Esophagus squamous epithelium (tissue), 5 donors: ENCODE measurements around the gene SERP2. TPM values are rescaled to one million over a fixed set of nuclear protein-coding genes. Genes with fewer than 3 reads are reported as not detected.

Experiments
- DNase-seq: peaks from one replicate; lab custom pipeline; 2025; lab: John Stamatoyannopoulos, UW
- H3K27ac ChIP-seq, 4 donors: fragments of 200-600 bp; sonication (generic); one replicate each; pipeline ENCODE4 v1.5.1; 2016 to 2019; ENCODE audit warnings: mild to moderate bottlenecking in 1 of 4
- H3K27me3 ChIP-seq, 4 donors: fragments of 200-600 bp; sonication (generic); 1 replicate in 3 of 4; 2 replicates in 1 of 4; pipeline versions ENCODE4 v1.5.1 to v1.6.0; 2017 to 2021; ENCODE audit warnings: antibody characterized with exemption in 1 of 4
- H3K36me3 ChIP-seq, 3 donors: fragments of 200-600 bp; sonication (generic); one replicate each; pipeline ENCODE4 v1.5.1; 2016 to 2019
- H3K4me1 ChIP-seq, 3 donors: fragments of 200-600 bp; sonication (generic); one replicate each; pipeline ENCODE4 v1.5.1; 2017 to 2019
- H3K4me3 ChIP-seq, 4 donors: fragments of 200-600 bp; sonication (generic); 1 replicate in 3 of 4; 2 replicates in 1 of 4; pipeline ENCODE4 v1.5.1; 2016 to 2019; ENCODE audit warnings: mild to moderate bottlenecking in 2 of 4, moderate library complexity in 1 of 4
- H3K9me3 ChIP-seq, 3 donors: fragments of 200-600 bp; sonication (generic); one replicate each; pipeline ENCODE4 v1.5.1; 2016 to 2019
- CTCF ChIP-seq, 6 experiments: fragments of 450-650 bp in 4 of 6; fragments of 200-600 bp in 2 of 6; sonication (generic) in 2 of 6; IDR thresholded peaks; one replicate each; pipeline ENCODE4 v1.5.1; 2016 to 2019; ENCODE audit warnings: antibody characterized with exemption in 6 of 6, mild to moderate bottlenecking in 4 of 6, moderate library complexity in 4 of 6
- POLR2A ChIP-seq, 4 donors: fragments of 450-650 bp; IDR thresholded peaks; one replicate each; pipeline ENCODE4 v1.6.1; 2017; ENCODE audit warnings: antibody characterized with exemption in 4 of 4, mild to moderate bottlenecking in 4 of 4, moderate library complexity in 3 of 4
- WGBS, 2 donors: methylation state at CpG; one replicate each; pipeline ENCODE4 v1.1.5; 2018; 5-methylcytosine and 5-hydroxymethylcytosine counted together
- intact Hi-C: fragments of 100-400 bp; cut with DNase I; formaldehyde crosslinking; loops from one replicate; pipeline ENCODE4 v1.15.0; 2022
- total RNA-seq, 4 donors: library from RNA; depleted of rRNA; stranded (reverse); fragments of >200 nt; gene quantifications; one replicate each; pipeline ENCODE4 v1.1.0, GENCODE V29; 2016
- donor health status: DM: yes; HTN: yes; CAD: no.

The SERP2 gene
- total RNA-seq, 4 donors from 2014 or later, result 0.35 to 3.6 (median 1.5) TPM

GRCh38 chr13:44364345-44365000, 9.2 kb upstream of the SERP2 start:
- WGBS, 2 donors, result 83 to 87% methylated on average over 6 of the region's 6 CpGs
- intact Hi-C loops, result no loop called here
- TF ChIP-seq CTCF (IDR thresholded peaks at IDR 0.05) (no peak), POLR2A (IDR thresholded peaks at IDR 0.05) (no peak)
- Histone ChIP-seq H3K9me3 (no peaks in the 10 kb centered on the region), H3K36me3 (no peaks in the 10 kb centered on the region), H3K4me3 (no peak overlapping the region), H3K27ac (peak overlapping the region in 1 of 4 donors; percentile 7), H3K27me3 (no peaks in the 10 kb centered on the region), H3K4me1 (peaks cover 0 to 7% (median 0%) of the 10 kb centered on the region in 3 donors)
- DNase-seq, result no peak

- Histone ChIP-seq H3K27me3 (no peaks in the 10 kb centered on the region), H3K36me3 (no peaks in the 10 kb centered on the region), H3K9me3 (no peaks in the 10 kb centered on the region), H3K4me1 (peaks cover 0 to 7% (median 0%) of the 10 kb centered on the region in 3 donors), H3K4me3 (no peak overlapping the region), H3K27ac (no peak overlapping the region)
- 86 to 94% methylated on average over 3 of the region's 3 CpGs for WGBS, 2 donors
- TF ChIP-seq POLR2A (IDR thresholded peaks at IDR 0.05) (no peak), CTCF (IDR thresholded peaks at IDR 0.05) (no peak)
- intact Hi-C loops, result no loop called here
- no peak for DNase-seq
Observed at GRCh38 chr13:44365008-44365407, 8.6 kb upstream of the SERP2 start.

- H3K9me3 ChIP-seq, result no peaks in the 10 kb centered on the region
- H3K4me1 ChIP-seq, result peaks cover 0 to 7% (median 0%) of the 10 kb centered on the region in 3 donors
- TF ChIP-seq POLR2A (IDR thresholded peaks at IDR 0.05) (no peak), CTCF (IDR thresholded peaks at IDR 0.05) (no peak)
- 83 to 86% methylated on average over 3 of the region's 3 CpGs for WGBS, 2 donors
- no peak overlapping the region for H3K27ac ChIP-seq
- DNase-seq, result no peak
- no peak overlapping the region for H3K4me3 ChIP-seq
- H3K27me3 ChIP-seq, result peaks cover 0 to under 1% (median 0%) of the 10 kb centered on the region in 4 donors
- no peaks in the 10 kb centered on the region for H3K36me3 ChIP-seq
- intact Hi-C loops, result no loop called here
Observed at GRCh38 chr13:44365899-44366298, 7.7 kb upstream of the SERP2 start.

- intact Hi-C loops, result no loop called here
- TF ChIP-seq POLR2A (IDR thresholded peaks at IDR 0.05), result no peak
- TF ChIP-seq CTCF (IDR thresholded peaks at IDR 0.05), result no peak
- DNase-seq, result no peak
- Histone ChIP-seq H3K27ac (peak overlapping the region in 1 of 4 donors; percentile 4), H3K4me3 (no peak overlapping the region), H3K36me3 (no peaks in the 10 kb centered on the region), H3K27me3 (peaks cover 0 to 13% (median 0%) of the 10 kb centered on the region in 4 donors), H3K9me3 (no peaks in the 10 kb centered on the region), H3K4me1 (peaks cover 0 to 16% (median 0%) of the 10 kb centered on the region in 3 donors)
- 22 to 40% methylated on average over 6 of the region's 6 CpGs for WGBS, 2 donors
Observed at GRCh38 chr13:44368062-44368591, 5.5 kb upstream of the SERP2 start.

- Histone ChIP-seq H3K4me1 (peaks cover 0 to 23% (median 5%) of the 10 kb centered on the region in 3 donors), H3K4me3 (no peak overlapping the region), H3K36me3 (no peaks in the 10 kb centered on the region), H3K27me3 (peaks cover 0 to 20% (median 0%) of the 10 kb centered on the region in 4 donors), H3K9me3 (no peaks in the 10 kb centered on the region), H3K27ac (peak overlapping the region in 1 of 4 donors; percentile 4)
- TF ChIP-seq POLR2A (IDR thresholded peaks at IDR 0.05), result no peak
- TF ChIP-seq CTCF (IDR thresholded peaks at IDR 0.05), result no peak
- no peak for DNase-seq
- 56 to 65% methylated on average over 5 of the region's 5 CpGs for WGBS, 2 donors
- intact Hi-C loops, result no loop called here
Observed at GRCh38 chr13:44368599-44369368, 4.8 kb upstream of the SERP2 start.
